Iris pigment epithelial cell (primary cell): ENCODE data around the gene REEP3.

Source experiments
- DNase-seq: peaks from one replicate; pipeline ENCODE4 v3.0.0-alpha.2; 2011; ENCODE audit warnings: low read depth

Gene REEP3

DNA sequence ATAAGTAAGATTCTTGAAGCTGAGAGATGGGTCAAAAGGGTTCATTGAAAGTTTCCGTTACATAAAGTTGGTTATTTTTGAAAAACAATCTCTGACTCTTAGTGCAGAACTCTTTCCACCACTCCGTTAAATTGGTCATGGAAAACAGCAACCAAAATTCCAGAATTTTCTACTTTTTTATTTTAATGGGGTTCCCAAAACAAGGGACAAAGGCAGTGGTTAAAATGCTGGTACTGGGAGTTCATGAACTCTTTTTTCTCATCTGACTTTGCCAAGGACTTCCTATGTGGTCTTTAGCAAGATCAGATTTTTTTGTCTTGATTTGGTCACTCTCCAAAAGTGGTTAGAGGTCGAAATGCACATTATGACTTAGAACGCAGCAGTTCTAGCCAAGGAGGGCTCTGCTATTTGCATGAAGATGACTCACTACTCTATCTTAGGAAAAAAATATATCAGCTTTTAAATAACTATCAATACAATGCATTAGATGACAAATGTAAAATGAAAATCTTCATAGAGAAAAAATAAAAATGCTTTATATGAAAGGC, 145.7 kb downstream of the REEP3 start:
- peak; percentile 98 for DNase-seq

DNA sequence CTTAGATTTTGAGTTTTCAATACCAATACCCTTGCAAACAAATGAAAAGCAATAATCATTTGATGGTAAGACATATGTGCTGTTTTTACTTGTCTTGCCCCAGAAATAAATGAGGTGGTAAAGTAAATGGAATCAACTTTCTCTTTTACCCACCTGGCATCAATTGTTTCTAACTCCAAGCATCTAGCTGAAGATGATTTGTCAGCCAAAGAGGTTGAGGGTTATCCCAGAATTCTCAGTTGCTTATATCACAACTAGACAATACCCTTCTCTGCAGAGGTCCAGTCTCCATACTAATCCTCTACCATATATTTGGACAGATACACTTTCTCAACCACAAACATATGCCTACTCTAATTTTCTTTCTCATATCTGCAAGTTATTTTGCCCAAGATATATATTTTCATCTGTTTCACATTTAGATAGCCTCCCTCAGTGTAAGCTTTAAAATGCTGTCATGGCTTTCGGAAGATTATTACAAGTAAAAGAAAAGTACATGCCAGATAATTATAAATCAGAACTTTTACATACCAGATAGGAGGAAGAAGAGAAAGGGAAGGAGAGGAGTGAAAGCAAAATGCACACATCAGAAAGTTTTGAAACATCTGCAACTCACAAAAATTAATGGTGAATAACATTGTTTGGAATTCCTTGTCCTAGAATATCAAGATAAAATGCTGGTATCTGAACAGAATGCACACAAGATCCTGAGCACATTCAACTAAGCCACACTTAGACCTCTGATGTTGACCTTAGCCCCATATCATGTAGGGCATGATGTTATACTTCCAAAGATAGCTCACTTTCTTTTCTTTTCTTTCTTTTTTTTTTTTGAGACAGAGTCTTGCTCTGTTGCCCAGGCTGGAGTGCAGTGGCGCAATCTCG, 146.6 kb downstream of the REEP3 start:
- DNase-seq = peak; percentile 62

DNA sequence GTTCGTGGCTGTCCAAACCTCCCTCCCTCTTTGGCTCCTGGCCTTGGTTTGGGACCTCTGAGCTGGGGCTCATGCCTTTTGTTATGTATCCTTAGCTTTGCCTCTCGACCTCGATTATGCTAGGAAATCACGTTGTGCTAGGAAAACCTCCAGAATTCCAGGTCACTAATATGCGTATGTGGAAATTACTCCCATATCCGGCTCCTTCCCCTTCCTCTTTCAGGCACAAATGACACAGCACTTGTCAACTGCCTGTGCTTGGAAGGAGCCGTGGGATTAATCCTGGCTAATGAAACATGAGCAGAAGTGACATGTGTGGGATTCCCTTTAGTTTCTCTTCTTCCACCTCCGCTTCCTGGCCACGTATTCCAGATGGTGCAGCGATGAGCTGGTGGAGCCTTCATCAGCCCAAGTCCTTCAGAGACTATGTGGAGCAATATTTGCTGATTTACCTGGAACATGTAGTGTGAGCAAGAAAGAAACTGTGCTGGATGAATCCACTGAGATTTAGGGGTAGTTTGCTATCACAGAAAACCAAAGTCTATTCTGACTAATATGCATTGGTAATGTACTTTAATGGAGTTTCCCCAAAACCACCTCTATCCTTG, 149.2 kb downstream of the REEP3 start:
- peak; percentile 36 for DNase-seq

DNA sequence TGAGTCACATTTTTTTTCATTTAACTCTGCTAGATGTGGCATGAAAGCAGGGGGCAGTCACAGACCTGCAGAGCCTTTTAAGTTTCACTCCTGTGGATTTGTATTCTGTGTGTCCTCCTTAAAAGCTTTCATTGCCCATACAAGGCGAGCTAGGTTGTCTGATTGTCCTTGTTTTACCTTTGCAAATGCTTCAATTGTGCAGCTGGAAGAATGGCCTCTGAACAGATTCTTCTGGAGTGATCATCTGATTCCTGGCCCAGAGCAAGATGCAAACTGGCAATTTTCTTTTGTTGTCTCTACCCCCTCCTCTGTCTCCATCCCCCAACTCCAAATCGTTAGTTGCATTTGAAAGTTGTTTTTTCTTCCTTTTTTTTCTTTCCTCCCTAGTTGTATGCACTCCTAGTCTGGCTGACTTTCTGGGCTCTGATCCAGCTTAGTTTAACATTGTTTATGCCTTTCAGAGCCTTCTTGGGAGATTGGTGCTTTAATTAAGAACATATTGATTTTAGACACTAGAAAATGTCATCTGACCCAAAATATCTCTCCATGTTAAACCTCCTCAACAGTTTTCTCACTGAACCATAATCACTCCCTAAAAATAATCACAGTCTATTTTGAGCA, 150.2 kb downstream of the REEP3 start:
- peak; percentile 77 for DNase-seq

DNA sequence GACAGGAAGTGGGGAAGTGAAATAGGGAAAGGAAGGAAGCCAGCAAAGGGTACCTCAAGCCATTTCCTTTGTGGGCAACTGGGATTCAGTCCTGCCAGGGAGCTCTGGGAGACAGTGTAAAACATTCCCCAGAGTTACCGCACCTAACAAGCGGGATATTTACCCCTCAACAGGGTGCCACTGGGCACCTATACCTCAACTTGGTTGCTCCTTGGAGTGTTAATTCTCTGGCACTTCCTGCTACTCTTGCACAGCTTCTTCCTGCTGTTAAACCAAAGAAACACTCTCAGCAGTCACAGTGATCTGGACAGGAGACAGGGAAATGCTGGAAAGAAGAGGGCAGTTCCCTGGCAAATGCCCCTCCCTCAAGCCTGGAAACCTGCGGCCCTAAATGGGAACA, 151.3 kb downstream of the REEP3 start:
- DNase-seq = no peak

DNA sequence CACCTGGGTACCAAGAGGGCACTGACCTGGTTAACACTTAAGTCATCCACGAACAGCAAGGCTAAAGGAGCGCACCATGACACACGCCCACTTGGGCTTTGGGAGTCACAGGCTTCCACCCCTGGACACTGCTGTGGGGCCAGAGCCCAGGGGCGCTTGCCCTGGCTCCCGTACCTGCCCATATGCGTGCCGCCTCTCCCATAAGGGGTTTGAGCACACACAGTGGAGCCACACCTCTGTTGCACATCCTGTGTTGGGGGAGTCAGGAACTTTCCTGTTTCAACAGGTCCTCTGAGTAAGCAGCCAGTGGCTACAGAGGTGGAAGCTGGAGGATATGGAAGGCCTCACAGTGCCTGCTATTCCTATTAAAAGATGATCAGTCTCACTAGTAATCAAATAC, 152.0 kb downstream of the REEP3 start:
- DNase-seq = no peak

DNA sequence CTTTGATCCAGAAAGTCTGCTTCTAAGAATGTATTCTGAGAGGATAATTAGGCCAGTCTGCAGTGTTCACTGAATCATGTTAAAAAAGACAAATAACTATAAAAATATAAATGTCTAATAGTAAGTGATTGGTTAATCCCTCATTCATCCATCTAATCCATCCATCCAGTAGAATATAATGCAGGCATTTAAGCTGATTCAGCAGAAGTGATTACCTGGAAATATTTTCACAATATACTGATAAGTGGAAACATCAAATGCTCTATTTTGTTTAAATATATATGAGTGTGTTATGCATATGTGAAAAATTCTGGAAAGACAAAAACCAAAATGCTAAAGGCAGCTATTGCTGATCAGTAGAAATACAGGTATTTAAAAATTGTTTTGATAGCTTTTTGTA, 152.6 kb downstream of the REEP3 start:
- DNase-seq = no peak
